Osteoblast (primary cell): ENCODE data around the gene FAM43B. TPM values are rescaled to one million over a fixed set of nuclear protein-coding genes. Genes with fewer than 3 reads are reported as not detected.

Source experiments
- DNase-seq: peaks from one replicate; pipeline ENCODE4 v3.0.0; 2011; ENCODE audit warnings: low spot score, mixed read lengths; ENCODE audit not compliant: insufficient read length; ENCODE audit errors: missing footprints
- H2AFZ ChIP-seq: 2 replicates; pipeline ENCODE4 v1.6.0; 2011; ENCODE audit warnings: mild to moderate bottlenecking, low read length
- H3K27ac ChIP-seq: 2 replicates; pipeline ENCODE4 v1.5.1; 2011; ENCODE audit warnings: mild to moderate bottlenecking, low read depth, low read length, moderate library complexity
- H3K27me3 ChIP-seq: 2 replicates; pipeline ENCODE4 v1.6.0; 2012; ENCODE audit warnings: mild to moderate bottlenecking, control low read depth, inconsistent platforms, low read length, moderate library complexity; ENCODE audit not compliant: insufficient read depth
- H3K36me3 ChIP-seq: 2 replicates; pipeline ENCODE4 v1.5.1; 2011; ENCODE audit warnings: mild to moderate bottlenecking, low read length, control low read depth, moderate library complexity; ENCODE audit not compliant: insufficient read depth
- H3K4me1 ChIP-seq: 2 replicates; pipeline ENCODE4 v1.5.1; 2011; ENCODE audit warnings: mild to moderate bottlenecking, low read length, control low read depth, moderate library complexity; ENCODE audit not compliant: insufficient read depth
- H3K4me2 ChIP-seq: 2 replicates; pipeline ENCODE4 v1.6.0; 2011; ENCODE audit warnings: mild to moderate bottlenecking, low read length; ENCODE audit not compliant: insufficient read depth
- H3K4me3 ChIP-seq: fragments of 200-600 bp; sonication (generic); 3 replicates; pipeline ENCODE4 v1.5.1; 2012; ENCODE audit warnings: mild to moderate bottlenecking, low read length, inconsistent platforms; ENCODE audit not compliant: insufficient read depth
- H3K79me2 ChIP-seq: 2 replicates; pipeline ENCODE4 v1.6.0; 2012; ENCODE audit warnings: mild to moderate bottlenecking, low read length, control low read depth, inconsistent platforms; ENCODE audit not compliant: insufficient read depth
- H3K9me3 ChIP-seq: 2 replicates; pipeline ENCODE4 v1.5.1; 2011; ENCODE audit warnings: low read depth, low read length, control low read depth
- H4K20me1 ChIP-seq: 2 replicates; pipeline ENCODE4 v1.6.0; 2012; ENCODE audit warnings: mild to moderate bottlenecking, low read length, control low read depth; ENCODE audit not compliant: insufficient read depth
- total RNA-seq: library from RNA; depleted of rRNA; stranded (reverse); fragments of >200 nt; gene quantifications from 2 replicates; pipeline ENCODE4 v1.2.3, GENCODE V29; 2012
- TF ChIP-seq, protein P1 (sequence below): IDR thresholded peaks from 2 replicates; pipeline ENCODE4 v1.5.1; 2011; ENCODE audit warnings: mild to moderate bottlenecking, low read depth, low read length, moderate library complexity; ENCODE audit errors: extremely low read depth

FAM43B gene
- total RNA-seq, 1 donor = under 0.01 TPM

- Histone ChIP-seq H4K20me1 (no peaks in the 10 kb centered on the region), H3K4me3 (no peak overlapping the region), H3K4me2 (no peak overlapping the region), H3K9me3 (no peaks in the 10 kb centered on the region), H3K79me2 (no peaks in the 10 kb centered on the region), H3K36me3 (no peaks in the 10 kb centered on the region), H3K4me1 (peaks cover 50% of the 10 kb centered on the region), H3K27ac (peak overlapping the region; percentile 89), H3K27me3 (no peaks in the 10 kb centered on the region), H2AFZ (no peak overlapping the region)
- TF ChIP-seq, protein P1, sequence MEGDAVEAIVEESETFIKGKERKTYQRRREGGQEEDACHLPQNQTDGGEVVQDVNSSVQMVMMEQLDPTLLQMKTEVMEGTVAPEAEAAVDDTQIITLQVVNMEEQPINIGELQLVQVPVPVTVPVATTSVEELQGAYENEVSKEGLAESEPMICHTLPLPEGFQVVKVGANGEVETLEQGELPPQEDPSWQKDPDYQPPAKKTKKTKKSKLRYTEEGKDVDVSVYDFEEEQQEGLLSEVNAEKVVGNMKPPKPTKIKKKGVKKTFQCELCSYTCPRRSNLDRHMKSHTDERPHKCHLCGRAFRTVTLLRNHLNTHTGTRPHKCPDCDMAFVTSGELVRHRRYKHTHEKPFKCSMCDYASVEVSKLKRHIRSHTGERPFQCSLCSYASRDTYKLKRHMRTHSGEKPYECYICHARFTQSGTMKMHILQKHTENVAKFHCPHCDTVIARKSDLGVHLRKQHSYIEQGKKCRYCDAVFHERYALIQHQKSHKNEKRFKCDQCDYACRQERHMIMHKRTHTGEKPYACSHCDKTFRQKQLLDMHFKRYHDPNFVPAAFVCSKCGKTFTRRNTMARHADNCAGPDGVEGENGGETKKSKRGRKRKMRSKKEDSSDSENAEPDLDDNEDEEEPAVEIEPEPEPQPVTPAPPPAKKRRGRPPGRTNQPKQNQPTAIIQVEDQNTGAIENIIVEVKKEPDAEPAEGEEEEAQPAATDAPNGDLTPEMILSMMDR = no peak
- DNase-seq = no peak
Observed at GRCh38 chr1:20602851-20603450, 50.6 kb downstream of the FAM43B start.

- Histone ChIP-seq H4K20me1 (no peaks in the 10 kb centered on the region), H3K79me2 (no peaks in the 10 kb centered on the region), H3K4me2 (peak overlapping the region; percentile 26), H3K36me3 (no peaks in the 10 kb centered on the region), H2AFZ (peak overlapping the region; percentile 42), H3K27ac (peak overlapping the region; percentile 89), H3K27me3 (no peaks in the 10 kb centered on the region), H3K4me3 (no peak overlapping the region), H3K9me3 (no peaks in the 10 kb centered on the region), H3K4me1 (peaks cover 50% of the 10 kb centered on the region)
- DNase-seq = peak; percentile 84
- TF ChIP-seq, protein P1 = no peak
Observed at GRCh38 chr1:20603504-20604464, 51.4 kb downstream of the FAM43B start.

Other genes starting within 250 kb of the FAM43B start
- 0.36 and 1.5 TPM in 2 replicates for gene CAMK2N1, start 66.4 kb upstream of the FAM43B start, total RNA-seq
- gene MUL1, start 44.4 kb upstream of the FAM43B start, total RNA-seq = 31.8 and 37.3 TPM in 2 replicates
- 0.59 and 1.1 TPM in 2 replicates for gene CDA, start 36.5 kb downstream of the FAM43B start, total RNA-seq
- 73.1 and 79.3 TPM in 2 replicates for gene PINK1, start 80.9 kb downstream of the FAM43B start, total RNA-seq
- gene DDOST, start 108.8 kb downstream of the FAM43B start, total RNA-seq = 291 and 293 TPM in 2 replicates
- 0.29 and 0.36 TPM in 2 replicates for gene KIF17, start 165.4 kb downstream of the FAM43B start, total RNA-seq
- gene SH2D5, start 180.1 kb downstream of the FAM43B start, total RNA-seq = 1.4 and 1.8 TPM in 2 replicates
- gene HP1BP3, start 234.7 kb downstream of the FAM43B start, total RNA-seq = 249 and 267 TPM in 2 replicates